Measurements from ENCODE around the gene COPA. TPM values are rescaled to one million over a fixed set of nuclear protein-coding genes. Genes with fewer than 3 reads are reported as not detected.

Gene COPA
- total and polyA plus RNA-seq, 2 donors (not counting 3 experiments of a cell fraction or from before 2014, with no cell fraction given): 127 to 185 TPM

DNA sequence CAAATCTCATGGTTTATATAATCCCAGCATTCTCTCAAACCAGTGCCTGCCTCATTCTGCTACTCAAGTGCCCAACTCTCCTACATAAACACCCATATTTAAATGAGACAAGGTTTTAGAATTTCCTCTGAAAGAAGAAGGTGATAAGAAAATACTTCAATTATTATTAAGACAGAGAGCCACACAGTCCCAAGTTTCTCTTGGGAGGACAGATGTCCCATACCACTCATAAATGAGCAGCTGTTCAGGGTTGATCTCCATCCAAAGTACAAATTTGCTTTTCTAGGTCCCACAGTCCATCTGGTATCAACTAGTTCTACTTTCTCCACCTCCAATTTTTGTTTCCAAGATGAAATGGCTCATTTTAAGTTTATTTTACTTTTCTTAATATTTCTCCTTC, 92.0 kb downstream of the COPA start:
- FAIRE-seq (no peak), DNase-seq (ENCODE audit: low read depth, low spot score) (no peak)
- peaks cover 5% of the 10 kb centered on the region for H3K4me1 ChIP-seq (ENCODE audit: control insufficient read depth, extremely low read depth, insufficient read depth, low read length)
- H3K9me3 ChIP-seq (replicated peaks; ENCODE audit: control insufficient read depth, insufficient read depth, low read length): no peaks in the 10 kb centered on the region
- H3K36me3 ChIP-seq (ENCODE audit: control insufficient read depth in 2 of 2, extremely low read depth in 1 of 2, insufficient read depth in 2 of 2, low read length in 2 of 2): peaks cover 0 to 2% of the 10 kb centered on the region in 2 experiments
- H3K4me3 ChIP-seq (replicated peaks in 1 of 3; ENCODE audit: insufficient read depth in 1 of 3, low read depth in 1 of 3, low read length in 3 of 3): no peak overlapping the region
- H3K27me3 ChIP-seq (ENCODE audit: control insufficient read depth in 2 of 2, insufficient read depth in 2 of 2, low read length in 2 of 2): no peaks in the 10 kb centered on the region
- H3K9me1 ChIP-seq (replicated peaks; ENCODE audit: control insufficient read depth, extremely low read depth, insufficient read depth, low read length): no peaks in the 10 kb centered on the region
- ChIA-PET POLR2A (no interaction called here), CTCF (interaction anchor here (1.5 to 4.6 kb wide), 11 partner anchors 9 to 165 kb away, joined by 7 to 205 read pairs (median 46); partner anchors contain the start of genes CASQ1 and IGSF8)
- intact Hi-C loops (cut with micrococcal nuclease) (no loop called here), dilution Hi-C loops (cut with MboI; ENCODE audit: extremely low pct_ligation_motif_present, low sequenced_read_pairs) (no loop called here)
- no TSS peak for BruUV-seq (replicated peaks)
- no peak overlapping the region for H3K9ac ChIP-seq (replicated peaks; ENCODE audit: extremely low read depth, insufficient read depth, low read length)
- no peak for TF ChIP-seq JUN (IDR thresholded peaks at IDR 0.05; ENCODE audit: borderline replicate concordance, insufficient read depth, insufficient read length, low read depth)
- no peak for TF ChIP-seq FOS (IDR thresholded peaks at IDR 0.05; ENCODE audit: borderline replicate concordance, insufficient read depth, low read length)
- TF ChIP-seq MYC (IDR thresholded peaks at IDR 0.05; ENCODE audit: low read depth, low read length): no peak
- no peak for TF ChIP-seq EZH2 (IDR thresholded peaks at IDR 0.05; ENCODE audit: borderline replicate concordance, low read depth, low read length, severe bottlenecking)
- TF ChIP-seq, protein P1, sequence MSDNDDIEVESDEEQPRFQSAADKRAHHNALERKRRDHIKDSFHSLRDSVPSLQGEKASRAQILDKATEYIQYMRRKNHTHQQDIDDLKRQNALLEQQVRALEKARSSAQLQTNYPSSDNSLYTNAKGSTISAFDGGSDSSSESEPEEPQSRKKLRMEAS (IDR thresholded peaks at IDR 0.05; ENCODE audit: insufficient read depth, insufficient read length): no peak
- TF ChIP-seq POLR2AphosphoS5 (IDR thresholded peaks at IDR 0.05; ENCODE audit: insufficient read depth, low read depth, low read length): no peak
- no peak for TF ChIP-seq GATA2 (IDR thresholded peaks at IDR 0.05; ENCODE audit: insufficient read depth, insufficient read length, low read depth, low read length)
- TF ChIP-seq, protein P2, sequence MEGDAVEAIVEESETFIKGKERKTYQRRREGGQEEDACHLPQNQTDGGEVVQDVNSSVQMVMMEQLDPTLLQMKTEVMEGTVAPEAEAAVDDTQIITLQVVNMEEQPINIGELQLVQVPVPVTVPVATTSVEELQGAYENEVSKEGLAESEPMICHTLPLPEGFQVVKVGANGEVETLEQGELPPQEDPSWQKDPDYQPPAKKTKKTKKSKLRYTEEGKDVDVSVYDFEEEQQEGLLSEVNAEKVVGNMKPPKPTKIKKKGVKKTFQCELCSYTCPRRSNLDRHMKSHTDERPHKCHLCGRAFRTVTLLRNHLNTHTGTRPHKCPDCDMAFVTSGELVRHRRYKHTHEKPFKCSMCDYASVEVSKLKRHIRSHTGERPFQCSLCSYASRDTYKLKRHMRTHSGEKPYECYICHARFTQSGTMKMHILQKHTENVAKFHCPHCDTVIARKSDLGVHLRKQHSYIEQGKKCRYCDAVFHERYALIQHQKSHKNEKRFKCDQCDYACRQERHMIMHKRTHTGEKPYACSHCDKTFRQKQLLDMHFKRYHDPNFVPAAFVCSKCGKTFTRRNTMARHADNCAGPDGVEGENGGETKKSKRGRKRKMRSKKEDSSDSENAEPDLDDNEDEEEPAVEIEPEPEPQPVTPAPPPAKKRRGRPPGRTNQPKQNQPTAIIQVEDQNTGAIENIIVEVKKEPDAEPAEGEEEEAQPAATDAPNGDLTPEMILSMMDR (IDR thresholded peaks at IDR 0.05; ENCODE audit: extremely low read depth in 1 of 2, insufficient read depth in 1 of 2, low read depth in 1 of 2, low read length in 2 of 2): no peak
- no peak for TF ChIP-seq POLR2A (IDR thresholded peaks at IDR 0.05; ENCODE audit: low read depth, low read length)
- H2AFZ ChIP-seq (ENCODE audit: low read depth, low read length): no peak overlapping the region
- H3K27ac ChIP-seq (ENCODE audit: insufficient read depth, low read depth, low read length): no peak overlapping the region
- peaks cover 2% of the 10 kb centered on the region for H4K20me1 ChIP-seq (replicated peaks; ENCODE audit: control insufficient read depth, extremely low read depth, insufficient read depth, low read length)
- H3K4me2 ChIP-seq (ENCODE audit: insufficient read depth, low read length): no peak overlapping the region
- peaks cover 39% of the 10 kb centered on the region for H3K79me2 ChIP-seq (ENCODE audit: control insufficient read depth, insufficient read depth, low read length)

Data from endothelial cell of umbilical vein (primary cell).